Loucy (cell line): ENCODE measurements around the gene ARAP3.

ENCODE experiments used
- EZH2phosphoT487 ChIP-seq: fragments of 200-600 bp; IDR thresholded peaks from 2 replicates; pipeline ENCODE4 v1.6.1; 2018; ENCODE audit warnings: antibody characterized with exemption, mild to moderate bottlenecking, moderate library complexity, borderline replicate concordance
- TF ChIP-seq, protein P1 (sequence below): fragments of 200-600 bp; sonication (generic); conservative IDR thresholded peaks from 2 replicates; pipeline ENCODE4 v1.5.1; 2014; ENCODE audit warnings: mild to moderate bottlenecking, antibody characterized with exemption, low read length

- TF ChIP-seq, protein P1, sequence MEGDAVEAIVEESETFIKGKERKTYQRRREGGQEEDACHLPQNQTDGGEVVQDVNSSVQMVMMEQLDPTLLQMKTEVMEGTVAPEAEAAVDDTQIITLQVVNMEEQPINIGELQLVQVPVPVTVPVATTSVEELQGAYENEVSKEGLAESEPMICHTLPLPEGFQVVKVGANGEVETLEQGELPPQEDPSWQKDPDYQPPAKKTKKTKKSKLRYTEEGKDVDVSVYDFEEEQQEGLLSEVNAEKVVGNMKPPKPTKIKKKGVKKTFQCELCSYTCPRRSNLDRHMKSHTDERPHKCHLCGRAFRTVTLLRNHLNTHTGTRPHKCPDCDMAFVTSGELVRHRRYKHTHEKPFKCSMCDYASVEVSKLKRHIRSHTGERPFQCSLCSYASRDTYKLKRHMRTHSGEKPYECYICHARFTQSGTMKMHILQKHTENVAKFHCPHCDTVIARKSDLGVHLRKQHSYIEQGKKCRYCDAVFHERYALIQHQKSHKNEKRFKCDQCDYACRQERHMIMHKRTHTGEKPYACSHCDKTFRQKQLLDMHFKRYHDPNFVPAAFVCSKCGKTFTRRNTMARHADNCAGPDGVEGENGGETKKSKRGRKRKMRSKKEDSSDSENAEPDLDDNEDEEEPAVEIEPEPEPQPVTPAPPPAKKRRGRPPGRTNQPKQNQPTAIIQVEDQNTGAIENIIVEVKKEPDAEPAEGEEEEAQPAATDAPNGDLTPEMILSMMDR, result no peak
- TF ChIP-seq EZH2phosphoT487, result no peak
These were observed 32.1 kb downstream of the ARAP3 start for GRCh38 chr5:141649972-141650371.
